Transverse colon (tissue), 4 donors: ENCODE measurements around the gene ATP6V1B1. TPM values are rescaled to one million over a fixed set of nuclear protein-coding genes. Genes with fewer than 3 reads are reported as not detected.

Source experiments
- DNase-seq: peaks from one replicate; pipeline ENCODE4 v3.0.0-alpha.2; 2019
- H3K27ac ChIP-seq, 4 donors: fragments of 200-600 bp; sonication (generic); 2 replicates each; pipeline ENCODE4 v1.5.1; 2016 to 2018; ENCODE audit warnings: inconsistent platforms in 4 of 4
- H3K27me3 ChIP-seq: fragments of 200-600 bp; sonication (generic); 2 replicates; pipeline ENCODE4 v1.5.1; 2017; ENCODE audit warnings: inconsistent platforms
- H3K36me3 ChIP-seq, 4 donors: fragments of 200-600 bp; sonication (generic); 2 replicates each; pipeline ENCODE4 v1.5.1; 2017 to 2019; ENCODE audit warnings: inconsistent platforms in 4 of 4
- H3K4me1 ChIP-seq, 4 donors: fragments of 200-600 bp; sonication (generic); 2 replicates each; pipeline ENCODE4 v1.5.1; 2017 to 2020; ENCODE audit warnings: inconsistent platforms in 4 of 4
- H3K4me3 ChIP-seq, 4 donors: fragments of 200-600 bp; sonication (generic); 1 replicate in 1 of 4; 2 replicates in 3 of 4; pipeline versions ENCODE4 v1.5.1 to v1.6.1; 2017 to 2019; ENCODE audit warnings: inconsistent platforms in 4 of 4
- H3K9me3 ChIP-seq, 2 donors: fragments of 200-600 bp; sonication (generic); 2 replicates each; pipeline ENCODE4 v1.5.1; 2017 to 2019; ENCODE audit warnings: inconsistent platforms in 2 of 2
- EP300 ChIP-seq: sonication (generic); formaldehyde crosslinking; IDR thresholded peaks from one replicate; pipeline ENCODE4 v1.6.1; 2017; ENCODE audit warnings: antibody characterized with exemption, low read depth
- POLR2A ChIP-seq: fragments of 450-650 bp; IDR thresholded peaks from one replicate; pipeline ENCODE4 v1.6.1; 2016; ENCODE audit warnings: antibody characterized with exemption, mild to moderate bottlenecking, moderate library complexity
- POLR2AphosphoS5 ChIP-seq, 3 donors: sonication (generic); formaldehyde crosslinking; IDR thresholded peaks; one replicate each; pipeline ENCODE4 v1.6.1; 2016; ENCODE audit warnings: antibody characterized with exemption in 3 of 3
- WGBS, 2 donors: methylation state at CpG; one replicate each; pipeline ENCODE4 v1.1.5; 2018; ENCODE audit warnings: low coverage in 1 of 2; 5-methylcytosine and 5-hydroxymethylcytosine counted together
- in situ Hi-C, 4 donors: fragments of 200-750 bp; cut with MboI; loops; one replicate each; pipeline versions ENCODE4 v1.15.0 to v1.15.1; 2017; ENCODE audit warnings: low sequenced_read_pairs in 3 of 4, low pct_ligation_motif_present in 1 of 4, low pct_unique_long_range_greater_than_20kb in 1 of 4
- intact Hi-C: fragments of 100-400 bp; cut with DNase I; formaldehyde crosslinking; loops from one replicate; pipeline ENCODE4 v1.15.1; 2023; ENCODE audit warnings: low total_unique reads
- total RNA-seq, 4 donors: library from RNA; depleted of rRNA; stranded (reverse); fragments of >200 nt; gene quantifications; one replicate each; pipeline ENCODE4 v1.1.0, GENCODE V29; 2016
- TF ChIP-seq, protein P1 (sequence below), 5 experiments: fragments of 200-600 bp in 3 of 5; fragments of 450-650 bp in 2 of 5; sonication (generic) in 3 of 5; IDR thresholded peaks; 1 replicate in 2 of 5; 2 replicates in 3 of 5; pipeline ENCODE4 v1.5.1; 2016 to 2017; ENCODE audit warnings: antibody characterized with exemption in 5 of 5, inconsistent platforms in 3 of 5, mild to moderate bottlenecking in 2 of 5, moderate library complexity in 1 of 5

The ATP6V1B1 gene
- total RNA-seq, 4 donors from 2014 or later: not detected

DNA sequence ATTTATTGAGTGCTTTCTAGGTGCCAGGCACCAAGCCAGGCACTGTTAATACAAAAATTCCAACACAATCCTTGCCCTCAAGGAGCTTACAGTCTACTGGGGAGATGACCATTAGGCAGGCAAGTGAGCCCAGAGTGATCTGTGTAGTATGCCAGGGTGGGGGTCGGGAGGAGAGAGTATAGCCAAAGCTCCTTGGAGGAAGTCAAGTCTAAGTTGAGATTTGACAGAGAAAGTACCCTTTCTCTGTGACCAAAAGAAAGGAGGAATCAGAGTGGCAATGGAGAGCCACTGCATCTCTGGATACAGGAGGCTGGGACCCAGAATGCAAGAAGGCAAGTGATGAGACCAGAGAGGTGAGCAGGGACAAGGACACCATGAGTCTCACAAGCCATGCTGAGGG lies 50.3 kb downstream of the ATP6V1B1 start:
- intact Hi-C loops: no loop called here
- peaks cover 0 to 7% (median 0%) of the 10 kb centered on the region in 4 donors for H3K4me1 ChIP-seq
- no peaks in the 10 kb centered on the region for H3K27me3 ChIP-seq
- 88 to 95% methylated on average over 1 of the region's 1 CpG for WGBS, 2 donors
- no peak overlapping the region for H3K4me3 ChIP-seq
- H3K27ac ChIP-seq: no peak overlapping the region
- peaks cover 0 to 22% (median 10%) of the 10 kb centered on the region in 4 donors for H3K36me3 ChIP-seq
- no peaks in the 10 kb centered on the region for H3K9me3 ChIP-seq
- DNase-seq: no peak
- in situ Hi-C loops: no loop called here
- TF ChIP-seq, protein P1, sequence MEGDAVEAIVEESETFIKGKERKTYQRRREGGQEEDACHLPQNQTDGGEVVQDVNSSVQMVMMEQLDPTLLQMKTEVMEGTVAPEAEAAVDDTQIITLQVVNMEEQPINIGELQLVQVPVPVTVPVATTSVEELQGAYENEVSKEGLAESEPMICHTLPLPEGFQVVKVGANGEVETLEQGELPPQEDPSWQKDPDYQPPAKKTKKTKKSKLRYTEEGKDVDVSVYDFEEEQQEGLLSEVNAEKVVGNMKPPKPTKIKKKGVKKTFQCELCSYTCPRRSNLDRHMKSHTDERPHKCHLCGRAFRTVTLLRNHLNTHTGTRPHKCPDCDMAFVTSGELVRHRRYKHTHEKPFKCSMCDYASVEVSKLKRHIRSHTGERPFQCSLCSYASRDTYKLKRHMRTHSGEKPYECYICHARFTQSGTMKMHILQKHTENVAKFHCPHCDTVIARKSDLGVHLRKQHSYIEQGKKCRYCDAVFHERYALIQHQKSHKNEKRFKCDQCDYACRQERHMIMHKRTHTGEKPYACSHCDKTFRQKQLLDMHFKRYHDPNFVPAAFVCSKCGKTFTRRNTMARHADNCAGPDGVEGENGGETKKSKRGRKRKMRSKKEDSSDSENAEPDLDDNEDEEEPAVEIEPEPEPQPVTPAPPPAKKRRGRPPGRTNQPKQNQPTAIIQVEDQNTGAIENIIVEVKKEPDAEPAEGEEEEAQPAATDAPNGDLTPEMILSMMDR (IDR thresholded peaks at IDR 0.05): no peak
- no peak for TF ChIP-seq POLR2AphosphoS5 (IDR thresholded peaks at IDR 0.05)
- TF ChIP-seq EP300: no peak
- TF ChIP-seq POLR2A: no peak

DNA sequence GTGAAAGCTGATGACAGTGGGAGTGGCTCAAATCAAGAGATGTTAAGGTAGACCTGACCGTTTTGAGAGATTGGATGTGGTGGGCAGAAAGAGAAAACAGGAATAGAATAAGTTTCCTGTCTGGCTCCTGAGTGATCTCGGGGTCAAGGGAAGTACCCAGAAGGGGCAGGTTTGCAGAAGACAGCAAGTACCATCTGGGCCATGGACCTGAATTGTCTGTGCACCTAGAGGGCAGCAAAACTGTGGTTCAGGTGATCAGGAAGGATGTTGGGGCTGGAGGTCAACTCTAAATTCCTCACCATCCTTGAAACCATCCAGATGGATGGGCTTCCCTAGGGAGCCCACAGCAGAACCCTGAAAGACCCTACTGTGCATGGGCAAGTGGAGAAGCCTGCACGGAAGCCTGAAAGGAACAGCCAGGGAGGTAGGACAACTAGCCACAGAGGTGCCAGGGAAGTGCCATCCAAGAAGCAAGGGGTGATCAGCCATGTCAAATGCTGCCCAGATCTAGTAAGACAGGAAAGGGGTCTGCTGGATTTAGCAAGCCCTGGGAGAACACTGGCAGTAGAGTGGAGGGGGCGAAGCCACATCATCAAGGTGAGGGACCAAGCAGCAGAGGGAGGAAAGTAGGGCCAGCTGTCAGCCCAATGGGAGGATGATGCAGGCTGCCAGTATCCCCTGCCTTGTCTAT lies 50.9 kb downstream of the ATP6V1B1 start:
- peaks cover 0 to 22% (median 10%) of the 10 kb centered on the region in 4 donors for H3K36me3 ChIP-seq
- H3K27ac ChIP-seq: no peak overlapping the region
- TF ChIP-seq, protein P1 (IDR thresholded peaks at IDR 0.05): no peak
- TF ChIP-seq POLR2AphosphoS5 (IDR thresholded peaks at IDR 0.05): no peak
- TF ChIP-seq EP300: no peak
- TF ChIP-seq POLR2A: no peak
- WGBS, 2 donors: 82 to 100% methylated on average over 2 to 4 of the region's 4 CpGs
- no peak for DNase-seq
- in situ Hi-C loops (no loop called here), intact Hi-C loops (no loop called here)
- no peaks in the 10 kb centered on the region for H3K9me3 ChIP-seq
- H3K4me1 ChIP-seq: peaks cover 0 to 7% (median 0%) of the 10 kb centered on the region in 4 donors
- no peaks in the 10 kb centered on the region for H3K27me3 ChIP-seq
- no peak overlapping the region for H3K4me3 ChIP-seq

DNA sequence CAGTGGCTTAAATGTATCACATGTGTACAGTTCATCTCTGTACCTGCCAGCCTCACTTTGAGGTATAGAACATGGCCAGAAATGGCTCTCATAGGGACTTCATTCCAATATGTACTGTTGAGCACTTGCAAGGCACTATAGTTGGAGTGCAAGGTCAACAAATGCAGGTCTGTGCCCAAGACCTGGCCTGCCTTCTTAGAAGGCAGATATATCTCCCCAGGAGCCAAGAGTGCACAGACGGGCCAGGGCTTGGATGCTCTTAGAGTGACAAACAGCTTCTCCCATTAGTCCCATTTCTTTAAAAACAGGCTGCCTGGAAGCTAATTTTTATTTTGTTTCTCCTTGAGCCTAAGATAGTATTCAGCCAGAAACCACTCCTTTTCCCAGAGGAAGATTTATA lies 51.7 kb downstream of the ATP6V1B1 start:
- TF ChIP-seq, protein P1 (IDR thresholded peaks at IDR 0.05): no peak
- intact Hi-C loops: no loop called here
- in situ Hi-C loops: no loop called here

DNA sequence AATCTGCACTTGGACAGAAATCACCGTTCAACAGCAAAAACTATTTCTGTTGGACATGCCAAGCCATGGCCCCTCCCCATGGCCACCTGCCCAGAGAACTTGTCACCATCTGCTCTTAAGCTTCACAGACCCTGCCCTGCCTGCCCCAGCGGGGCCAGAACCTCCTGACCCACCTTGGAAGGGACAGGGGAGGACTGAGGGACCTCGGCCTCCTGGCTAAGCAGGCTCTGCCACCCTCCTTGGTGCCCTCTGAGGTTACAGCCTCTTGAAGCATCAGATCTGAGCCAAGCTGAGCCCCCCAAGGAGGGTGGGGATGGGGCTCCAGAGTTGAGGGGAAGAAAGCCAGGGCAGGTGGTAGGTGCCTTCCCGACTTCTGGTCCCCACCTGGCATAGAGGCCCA lies 52.5 kb downstream of the ATP6V1B1 start:
- Histone ChIP-seq H3K27ac (no peak overlapping the region), H3K27me3 (no peaks in the 10 kb centered on the region), H3K36me3 (peaks cover 0 to 22% (median 10%) of the 10 kb centered on the region in 4 donors), H3K9me3 (no peaks in the 10 kb centered on the region), H3K4me3 (no peak overlapping the region), H3K4me1 (peaks cover 5 to 11% (median 7%) of the 10 kb centered on the region in 4 donors)
- no peak for TF ChIP-seq EP300
- TF ChIP-seq POLR2A: no peak
- TF ChIP-seq POLR2AphosphoS5 (IDR thresholded peaks at IDR 0.05): no peak
- TF ChIP-seq, protein P1 (IDR thresholded peaks at IDR 0.05): no peak
- intact Hi-C loops: no loop called here
- WGBS, 2 donors: 76 to 100% methylated on average over 1 to 4 of the region's 4 CpGs
- in situ Hi-C loops: no loop called here
- DNase-seq: no peak

More for the DNA sequence above, 51.7 kb downstream of the ATP6V1B1 start:
- Histone ChIP-seq H3K27ac (no peak overlapping the region), H3K36me3 (peaks cover 0 to 22% (median 10%) of the 10 kb centered on the region in 4 donors), H3K4me3 (no peak overlapping the region), H3K27me3 (no peaks in the 10 kb centered on the region), H3K4me1 (peaks cover 0 to 7% (median under 1%) of the 10 kb centered on the region in 4 donors), H3K9me3 (no peaks in the 10 kb centered on the region)
- no peak for DNase-seq
- WGBS, 2 donors: 85% methylated on average over 1 of the region's 1 CpG; no CpG with 5 or more reads in 1 of the 2 donors
